Caco-2 (cell line): ENCODE measurements around the gene BARX2. TPM values are rescaled to one million over a fixed set of nuclear protein-coding genes. Genes with fewer than 3 reads are reported as not detected.
"Not testable (repeated sequence)": the region's sequence is repeated elsewhere in the genome, so short reads cannot be mapped to it uniquely, and the experiment has no call there.

ENCODE experiments used
- Bru-seq: library from RNA; stranded (reverse); fragments of 400-500 nt; gene quantifications from one replicate; lab custom pipeline; 2021; lab: Mats Ljungman, UMichigan
- BruChase-seq, 2 experiments: library from RNA; stranded (reverse); fragments of 400-500 nt; gene quantifications; one replicate each; lab custom pipeline; 2021; lab: Mats Ljungman, UMichigan
- BruUV-seq: library from RNA; stranded (reverse); fragments of 400-500 nt; replicated peaks from 2 replicates; lab custom pipeline; 2021; lab: Mats Ljungman, UMichigan
- CTCF ChIA-PET: fragments of 300-600 bp; sonication (Branson Sonifier 250); formaldehyde crosslinking; loops from one replicate; lab custom pipeline; 2022; ENCODE audit warnings: antibody characterized with exemption; lab: Charles Lee
- POLR2A ChIA-PET: fragments of 300-600 bp; sonication (Branson Sonifier 250); formaldehyde crosslinking; loops from one replicate; lab custom pipeline; 2022; ENCODE audit warnings: antibody characterized with exemption; lab: Charles Lee
- DNase-seq, 2 experiments: peaks; one replicate each; pipeline versions ENCODE4 v3.0.0 to v3.0.0-alpha.2; 2020 to 2022
- H3K27me3 ChIP-seq: replicated peaks from 2 replicates; pipeline ENCODE4 v1.6.0; 2011; ENCODE audit warnings: low read length; ENCODE audit not compliant: control insufficient read depth, insufficient read depth
- H3K36me3 ChIP-seq: 2 replicates; pipeline ENCODE4 v1.5.1; 2011; ENCODE audit warnings: low read length; ENCODE audit not compliant: control insufficient read depth, insufficient read depth
- H3K4me1 ChIP-seq: fragments of 250-450 bp; sonication (Bioruptor Pico); 2 replicates; pipeline ENCODE4 v1.5.1; 2020; ENCODE audit warnings: mild to moderate bottlenecking
- H3K4me3 ChIP-seq: 2 replicates; pipeline ENCODE4 v1.5.1; 2011; ENCODE audit warnings: low read depth, mild to moderate bottlenecking, control low read depth, low read length
- H3K9me3 ChIP-seq: fragments of 250-450 bp; sonication (Bioruptor Pico); 2 replicates; pipeline ENCODE4 v1.5.1; 2020; ENCODE audit warnings: mild to moderate bottlenecking, moderate library complexity
- H3K27ac Mint-ChIP-seq: one replicate; pipeline ENCODE4 v1.8.0; 2022; ENCODE audit warnings: mixed read lengths; ENCODE audit not compliant: unreplicated experiment
- H3K27me3 Mint-ChIP-seq: one replicate; pipeline ENCODE4 v1.8.0; 2022; ENCODE audit warnings: mixed read lengths; ENCODE audit not compliant: insufficient read depth, unreplicated experiment
- H3K36me3 Mint-ChIP-seq: one replicate; pipeline ENCODE4 v1.8.0; 2022; ENCODE audit warnings: mild to moderate bottlenecking, mixed read lengths; ENCODE audit not compliant: insufficient read depth, unreplicated experiment
- H3K4me1 Mint-ChIP-seq: one replicate; pipeline ENCODE4 v1.8.0; 2022; ENCODE audit warnings: low read depth, mixed read lengths; ENCODE audit not compliant: unreplicated experiment
- H3K4me3 Mint-ChIP-seq: one replicate; pipeline ENCODE4 v1.8.0; 2022; ENCODE audit warnings: mild to moderate bottlenecking, moderate library complexity, mixed read lengths; ENCODE audit not compliant: unreplicated experiment
- H3K9me3 Mint-ChIP-seq: one replicate; pipeline ENCODE4 v1.8.0; 2022; ENCODE audit warnings: mixed read lengths; ENCODE audit not compliant: unreplicated experiment
- intact Hi-C: fragments of 100-400 bp; cut with micrococcal nuclease; formaldehyde crosslinking; loops from one replicate; pipeline ENCODE4 v1.10.0; 2022; ENCODE audit not compliant: unreplicated experiment
- long read RNA-seq: library from polyadenylated mRNA; stranded (forward); transcript quantifications from one replicate; pipeline ENCODE4 v2.0.0, GENCODE V29; 2022
- total RNA-seq: library from RNA; stranded (reverse); gene quantifications from 2 replicates; pipeline ENCODE4 v1.2.3, GENCODE V29; 2022
- TF ChIP-seq, protein P1 (sequence below), 2 experiments: fragments of 200-600 bp in 1 of 2; IDR thresholded peaks; 1 replicate in 1 of 2; 2 replicates in 1 of 2; pipeline versions ENCODE4 v1.5.1 to v1.8.0; 2011 to 2022; ENCODE audit warnings: antibody characterized with exemption in 1 of 2, control low read depth in 1 of 2, inconsistent platforms in 1 of 2, low read depth in 1 of 2, low read length in 1 of 2, mild to moderate bottlenecking in 1 of 2, moderate library complexity in 1 of 2; ENCODE audit not compliant: insufficient read depth in 1 of 2, severe bottlenecking in 1 of 2, unreplicated experiment in 1 of 2

Gene BARX2
- 0.82 and 1.1 TPM in 2 replicates for total RNA-seq
- percentile 42 among the genes with signal in this experiment for Bru-seq, nascent RNA
- percentile 27 among the genes with signal in this experiment for BruChase-seq, experiment 1, labeled RNA remaining after a 2-hour chase
- percentile 28 among the genes with signal in this experiment for BruChase-seq, experiment 2, labeled RNA remaining after a 6-hour chase
- long read RNA-seq = 0 reads

DNA sequence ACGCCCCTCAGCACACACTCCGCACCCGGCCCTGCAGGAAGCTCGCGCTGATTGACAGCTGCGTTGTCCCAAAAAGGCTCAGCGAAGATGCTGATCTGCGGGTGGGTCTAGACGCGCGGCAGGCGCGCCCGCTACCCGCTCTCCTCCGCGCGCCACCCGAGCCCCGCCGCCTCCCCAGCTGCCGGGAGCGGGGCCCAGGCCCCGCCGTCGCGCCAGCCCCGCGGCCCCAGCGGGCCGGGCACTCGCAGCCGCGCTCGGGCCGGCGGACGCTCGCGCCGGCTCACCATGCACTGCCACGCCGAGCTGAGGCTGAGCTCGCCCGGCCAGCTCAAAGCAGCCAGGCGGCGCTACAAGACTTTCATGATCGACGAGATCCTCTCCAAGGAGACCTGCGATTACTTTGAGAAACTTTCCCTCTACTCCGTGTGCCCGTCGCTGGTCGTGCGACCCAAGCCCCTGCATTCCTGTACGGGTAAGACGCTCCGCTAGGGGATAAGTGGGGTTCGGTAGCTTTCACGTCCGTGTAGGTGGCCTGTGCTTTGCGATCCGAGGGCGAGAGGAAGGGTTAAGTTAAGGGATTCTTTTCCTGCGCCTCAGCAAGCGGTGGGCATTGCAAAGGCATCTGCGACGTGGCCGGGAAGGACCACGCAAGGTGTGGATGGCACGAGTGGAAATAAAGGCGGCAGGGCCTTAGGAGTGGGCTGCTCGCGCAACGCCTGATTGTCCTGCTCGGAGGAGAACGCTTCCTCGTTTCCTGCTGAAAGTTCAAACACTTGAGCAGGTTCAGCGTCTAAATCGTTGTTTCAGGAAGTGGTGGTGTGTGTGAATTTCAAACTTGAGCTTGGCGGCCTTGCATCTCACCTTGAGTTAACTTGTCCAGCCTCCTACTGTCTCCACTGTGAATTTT is at the start of gene BARX2:
TSS of gene BARX2 (plus strand) at position 98 of the 907 bp plus-strand sequence. CDS start at position 286, 188 bp downstream.
- Mint-ChIP-seq H3K4me3 (peak within 1 kb of the TSS; percentile 77), H3K27ac (peak within 1 kb of the TSS; percentile 27)
- DNase-seq = peak; percentile 88 to 90

DNA sequence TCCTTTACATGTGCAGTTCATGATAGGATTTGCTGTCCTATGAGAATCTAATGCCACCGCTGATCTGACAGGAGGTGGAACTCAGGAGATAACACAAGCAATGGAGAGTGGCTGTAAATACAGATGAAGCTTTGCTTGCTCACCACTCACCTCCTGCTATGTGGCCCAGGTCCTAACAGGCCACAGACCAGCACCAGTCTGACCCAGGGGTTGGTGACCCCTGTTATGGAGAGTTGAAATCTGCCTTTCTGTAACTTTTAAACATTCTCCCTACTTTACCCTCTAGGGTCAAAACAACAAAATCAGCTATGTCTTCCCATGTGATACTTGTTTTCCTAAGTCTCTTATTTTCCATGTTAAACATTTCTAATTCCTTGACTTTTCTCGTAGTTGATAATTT is 48.7 kb upstream of the BARX2 start:
- no TSS peak for BruUV-seq
- Mint-ChIP-seq H3K4me1 (peaks cover 45% of the 10 kb centered on the region), H3K4me3 (no peak overlapping the region), H3K27me3 (no peaks in the 10 kb centered on the region), H3K9me3 (no peaks in the 10 kb centered on the region), H3K36me3 (no peaks in the 10 kb centered on the region), H3K27ac (no peak overlapping the region)
- H3K9me3 ChIP-seq = no peaks in the 10 kb centered on the region
- H3K4me3 ChIP-seq = no peak overlapping the region
- H3K27me3 ChIP-seq = no peaks in the 10 kb centered on the region
- no peaks in the 10 kb centered on the region for H3K36me3 ChIP-seq
- TF ChIP-seq, protein P1, sequence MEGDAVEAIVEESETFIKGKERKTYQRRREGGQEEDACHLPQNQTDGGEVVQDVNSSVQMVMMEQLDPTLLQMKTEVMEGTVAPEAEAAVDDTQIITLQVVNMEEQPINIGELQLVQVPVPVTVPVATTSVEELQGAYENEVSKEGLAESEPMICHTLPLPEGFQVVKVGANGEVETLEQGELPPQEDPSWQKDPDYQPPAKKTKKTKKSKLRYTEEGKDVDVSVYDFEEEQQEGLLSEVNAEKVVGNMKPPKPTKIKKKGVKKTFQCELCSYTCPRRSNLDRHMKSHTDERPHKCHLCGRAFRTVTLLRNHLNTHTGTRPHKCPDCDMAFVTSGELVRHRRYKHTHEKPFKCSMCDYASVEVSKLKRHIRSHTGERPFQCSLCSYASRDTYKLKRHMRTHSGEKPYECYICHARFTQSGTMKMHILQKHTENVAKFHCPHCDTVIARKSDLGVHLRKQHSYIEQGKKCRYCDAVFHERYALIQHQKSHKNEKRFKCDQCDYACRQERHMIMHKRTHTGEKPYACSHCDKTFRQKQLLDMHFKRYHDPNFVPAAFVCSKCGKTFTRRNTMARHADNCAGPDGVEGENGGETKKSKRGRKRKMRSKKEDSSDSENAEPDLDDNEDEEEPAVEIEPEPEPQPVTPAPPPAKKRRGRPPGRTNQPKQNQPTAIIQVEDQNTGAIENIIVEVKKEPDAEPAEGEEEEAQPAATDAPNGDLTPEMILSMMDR (IDR thresholded peaks at IDR 0.05; ENCODE audit: insufficient read depth in 1 of 2, low read depth in 1 of 2, low read length in 1 of 2, severe bottlenecking in 1 of 2, unreplicated experiment in 1 of 2) = no peak
- intact Hi-C loops = no loop called here
- CTCF ChIA-PET = interaction anchor here (0.7 to 1.5 kb wide), 2 partner anchors 11 to 211 kb away, joined by 3 to 7 read pairs; no protein-coding TSS in a partner anchor
- peaks cover 26% of the 10 kb centered on the region for H3K4me1 ChIP-seq
- POLR2A ChIA-PET = no interaction called here
- DNase-seq = no peak

More for the DNA sequence above, at the start of gene BARX2:
- H3K4me3 ChIP-seq = peak within 1 kb of the TSS; percentile 50
- intact Hi-C loops = loop anchor here (1.0 to 5.0 kb wide), 8 partner anchors 12 to 374 kb away; no protein-coding TSS in a partner anchor
- Mint-ChIP-seq H3K27me3 (peaks cover 30% of the 10 kb centered on the region), H3K4me1 (peaks cover 6% of the 10 kb centered on the region), H3K36me3 (peaks cover 7% of the 10 kb centered on the region), H3K9me3 (no peaks in the 10 kb centered on the region)
- no peaks in the 10 kb centered on the region for H3K36me3 ChIP-seq
- TF ChIP-seq, protein P1 (IDR thresholded peaks at IDR 0.05; ENCODE audit: insufficient read depth in 1 of 2, low read depth in 1 of 2, low read length in 1 of 2, severe bottlenecking in 1 of 2, unreplicated experiment in 1 of 2) = peak; percentile 71 to 96
- peaks cover 6% of the 10 kb centered on the region for H3K27me3 ChIP-seq
- no TSS peak for BruUV-seq
- no peaks in the 10 kb centered on the region for H3K9me3 ChIP-seq
- H3K4me1 ChIP-seq = 0 out of 2 replicates have a peak, but pooled peaks cover 6% of the 10 kb centered on the region
- POLR2A ChIA-PET = no interaction called here
- CTCF ChIA-PET = interaction anchor here (0.6 to 3.1 kb wide), 28 partner anchors 10 to 423 kb away, joined by 3 to 32 read pairs (median 6); no protein-coding TSS in a partner anchor

GRCh38 chr11:129327708-129328107 is 47.9 kb upstream of the BARX2 start:
- H3K36me3 ChIP-seq, H3K9me3 Mint-ChIP-seq, H3K9me3 ChIP-seq, BruUV-seq, H3K4me3 ChIP-seq, H3K27me3 ChIP-seq, H3K36me3 Mint-ChIP-seq, intact Hi-C loops, DNase-seq, H3K4me3 Mint-ChIP-seq, H3K27me3 Mint-ChIP-seq, H3K27ac Mint-ChIP-seq: not testable (repeated sequence)
- peaks cover 43% of the 10 kb centered on the region for H3K4me1 Mint-ChIP-seq
- peaks cover 27% of the 10 kb centered on the region for H3K4me1 ChIP-seq
- ChIA-PET CTCF (interaction anchor here (0.7 to 1.2 kb wide), 3 partner anchors 11 to 212 kb away, joined by 3 to 4 read pairs (median 3); no protein-coding TSS in a partner anchor), POLR2A (interaction anchor here (0.5 kb wide), 1 partner anchor 10 kb away, joined by 3 read pairs; no protein-coding TSS in a partner anchor)
